ENCODE results near the gene GAL. TPM values are rescaled to one million over a fixed set of nuclear protein-coding genes. Genes with fewer than 3 reads are reported as not detected.
A peak's percentile ranks its signal among the peaks of the same experiment; 100 is the strongest.

The GAL gene
- total and polyA plus RNA-seq, 2 experiments from 2014 or later = 80.9 to 691 TPM

DNA sequence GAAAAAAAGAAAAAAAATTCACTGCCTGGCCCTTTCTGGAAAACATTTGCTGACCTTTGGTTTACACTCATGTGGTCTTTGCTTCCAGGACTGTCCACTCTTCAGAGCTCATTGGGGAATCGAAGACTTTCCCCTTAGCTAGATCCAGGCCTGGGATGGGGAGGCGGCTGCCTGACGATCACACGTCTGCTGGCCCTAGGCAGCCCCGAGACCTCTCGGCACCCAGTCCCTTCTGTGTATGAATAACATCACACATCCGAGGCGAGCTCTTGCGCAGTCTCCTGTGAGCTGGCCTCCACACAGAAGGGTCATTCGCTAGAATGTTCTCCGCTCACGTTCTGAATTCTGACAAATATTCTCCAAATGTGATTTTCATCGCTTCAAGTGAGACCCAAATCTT lies 25.7 kb upstream of the GAL start:
- Mint-ChIP-seq H3K9me3 (peaks cover 25% of the 10 kb centered on the region), H3K36me3 (ENCODE audit: low read depth) (peaks cover 11% of the 10 kb centered on the region; the same call in 2 of the 3 replicates), H3K4me1 (no peaks in the 10 kb centered on the region; the same call in 2 of the 3 replicates), H3K27me3 (ENCODE audit: insufficient read depth, low read depth, poor library complexity) (peaks cover 12% of the 10 kb centered on the region), H3K4me3 (no peak overlapping the region), H3K27ac (no peak overlapping the region)
- H3K27me3 ChIP-seq (ENCODE audit: insufficient read depth) = no peaks in the 10 kb centered on the region
- H4K20me1 ChIP-seq (replicated peaks; ENCODE audit: insufficient read depth) = no peaks in the 10 kb centered on the region
- TF ChIP-seq CTCF (conservative IDR thresholded peaks at IDR 0.05; ENCODE audit: low read depth in 2 of 2) = no peak
- no peak for TF ChIP-seq ZNF331 (CRISPR knock-in tag; IDR thresholded peaks at IDR 0.05; ENCODE audit: low read depth)
- TF ChIP-seq STAT1 (IDR thresholded peaks at IDR 0.05; ENCODE audit: unreplicated experiment) = no peak
- TF ChIP-seq REST (IDR thresholded peaks at IDR 0.05; ENCODE audit: unreplicated experiment) = no peak
- TF ChIP-seq ZNF114 (CRISPR knock-in tag; IDR thresholded peaks at IDR 0.05) = no peak
- TF ChIP-seq EZH2 (IDR thresholded peaks at IDR 0.05; ENCODE audit: low read depth, unreplicated experiment) = no peak
- TF ChIP-seq CREB1 (CRISPR knock-in tag; IDR thresholded peaks at IDR 0.05; ENCODE audit: low read depth) = no peak
- no peak for TF ChIP-seq EZH2phosphoT487 (IDR thresholded peaks at IDR 0.05; ENCODE audit: unreplicated experiment)
- TF ChIP-seq, protein P1, sequence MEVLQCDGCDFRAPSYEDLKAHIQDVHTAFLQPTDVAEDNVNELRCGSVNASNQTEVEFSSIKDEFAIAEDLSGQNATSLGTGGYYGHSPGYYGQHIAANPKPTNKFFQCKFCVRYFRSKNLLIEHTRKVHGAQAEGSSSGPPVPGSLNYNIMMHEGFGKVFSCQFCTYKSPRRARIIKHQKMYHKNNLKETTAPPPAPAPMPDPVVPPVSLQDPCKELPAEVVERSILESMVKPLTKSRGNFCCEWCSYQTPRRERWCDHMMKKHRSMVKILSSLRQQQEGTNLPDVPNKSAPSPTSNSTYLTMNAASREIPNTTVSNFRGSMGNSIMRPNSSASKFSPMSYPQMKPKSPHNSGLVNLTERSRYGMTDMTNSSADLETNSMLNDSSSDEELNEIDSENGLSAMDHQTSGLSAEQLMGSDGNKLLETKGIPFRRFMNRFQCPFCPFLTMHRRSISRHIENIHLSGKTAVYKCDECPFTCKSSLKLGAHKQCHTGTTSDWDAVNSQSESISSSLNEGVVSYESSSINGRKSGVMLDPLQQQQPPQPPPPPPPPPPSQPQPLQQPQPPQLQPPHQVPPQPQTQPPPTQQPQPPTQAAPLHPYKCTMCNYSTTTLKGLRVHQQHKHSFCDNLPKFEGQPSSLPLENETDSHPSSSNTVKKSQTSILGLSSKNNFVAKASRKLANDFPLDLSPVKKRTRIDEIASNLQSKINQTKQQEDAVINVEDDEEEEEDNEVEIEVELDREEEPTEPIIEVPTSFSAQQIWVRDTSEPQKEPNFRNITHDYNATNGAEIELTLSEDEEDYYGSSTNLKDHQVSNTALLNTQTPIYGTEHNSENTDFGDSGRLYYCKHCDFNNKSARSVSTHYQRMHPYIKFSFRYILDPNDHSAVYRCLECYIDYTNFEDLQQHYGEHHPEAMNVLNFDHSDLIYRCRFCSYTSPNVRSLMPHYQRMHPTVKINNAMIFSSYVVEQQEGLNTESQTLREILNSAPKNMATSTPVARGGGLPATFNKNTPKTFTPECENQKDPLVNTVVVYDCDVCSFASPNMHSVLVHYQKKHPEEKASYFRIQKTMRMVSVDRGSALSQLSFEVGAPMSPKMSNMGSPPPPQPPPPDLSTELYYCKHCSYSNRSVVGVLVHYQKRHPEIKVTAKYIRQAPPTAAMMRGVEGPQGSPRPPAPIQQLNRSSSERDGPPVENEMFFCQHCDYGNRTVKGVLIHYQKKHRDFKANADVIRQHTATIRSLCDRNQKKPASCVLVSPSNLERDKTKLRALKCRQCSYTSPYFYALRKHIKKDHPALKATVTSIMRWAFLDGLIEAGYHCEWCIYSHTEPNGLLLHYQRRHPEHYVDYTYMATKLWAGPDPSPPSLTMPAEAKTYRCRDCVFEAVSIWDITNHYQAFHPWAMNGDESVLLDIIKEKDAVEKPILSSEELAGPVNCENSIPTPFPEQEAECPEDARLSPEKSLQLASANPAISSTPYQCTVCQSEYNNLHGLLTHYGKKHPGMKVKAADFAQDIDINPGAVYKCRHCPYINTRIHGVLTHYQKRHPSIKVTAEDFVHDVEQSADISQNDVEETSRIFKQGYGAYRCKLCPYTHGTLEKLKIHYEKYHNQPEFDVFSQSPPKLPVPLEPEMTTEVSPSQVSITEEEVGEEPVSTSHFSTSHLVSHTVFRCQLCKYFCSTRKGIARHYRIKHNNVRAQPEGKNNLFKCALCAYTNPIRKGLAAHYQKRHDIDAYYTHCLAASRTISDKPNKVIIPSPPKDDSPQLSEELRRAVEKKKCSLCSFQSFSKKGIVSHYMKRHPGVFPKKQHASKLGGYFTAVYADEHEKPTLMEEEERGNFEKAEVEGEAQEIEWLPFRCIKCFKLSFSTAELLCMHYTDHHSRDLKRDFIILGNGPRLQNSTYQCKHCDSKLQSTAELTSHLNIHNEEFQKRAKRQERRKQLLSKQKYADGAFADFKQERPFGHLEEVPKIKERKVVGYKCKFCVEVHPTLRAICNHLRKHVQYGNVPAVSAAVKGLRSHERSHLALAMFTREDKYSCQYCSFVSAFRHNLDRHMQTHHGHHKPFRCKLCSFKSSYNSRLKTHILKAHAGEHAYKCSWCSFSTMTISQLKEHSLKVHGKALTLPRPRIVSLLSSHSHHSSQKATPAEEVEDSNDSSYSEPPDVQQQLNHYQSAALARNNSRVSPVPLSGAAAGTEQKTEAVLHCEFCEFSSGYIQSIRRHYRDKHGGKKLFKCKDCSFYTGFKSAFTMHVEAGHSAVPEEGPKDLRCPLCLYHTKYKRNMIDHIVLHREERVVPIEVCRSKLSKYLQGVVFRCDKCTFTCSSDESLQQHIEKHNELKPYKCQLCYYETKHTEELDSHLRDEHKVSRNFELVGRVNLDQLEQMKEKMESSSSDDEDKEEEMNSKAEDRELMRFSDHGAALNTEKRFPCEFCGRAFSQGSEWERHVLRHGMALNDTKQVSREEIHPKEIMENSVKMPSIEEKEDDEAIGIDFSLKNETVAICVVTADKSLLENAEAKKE (CRISPR knock-in tag; IDR thresholded peaks at IDR 0.05) = no peak
- no peak for TF ChIP-seq NANOG (IDR thresholded peaks at IDR 0.05; ENCODE audit: borderline replicate concordance)
- TF ChIP-seq POLR2AphosphoS5 (IDR thresholded peaks at IDR 0.05; ENCODE audit: low read depth) = no peak
- TF ChIP-seq ETS1 (IDR thresholded peaks at IDR 0.05) = no peak
- TF ChIP-seq JUNB (IDR thresholded peaks at IDR 0.05; ENCODE audit: unreplicated experiment) = no peak
- no peaks in the 10 kb centered on the region for H3K36me3 ChIP-seq (ENCODE audit: insufficient read depth)
- no peak for DNase-seq (ENCODE audit: low spot score)
- H3K4me1 ChIP-seq (ENCODE audit: insufficient read depth) = no peaks in the 10 kb centered on the region
- peak overlapping the region; percentile 59; the same call in 1 of the 2 replicates for H2AFZ ChIP-seq
- no peak overlapping the region for H3K4me3 ChIP-seq
- peaks cover 5% of the 10 kb centered on the region; the same call in 1 of the 2 replicates for H3F3A ChIP-seq (replicated peaks; ENCODE audit: low read depth)
- no peak for ATAC-seq
- H3K9me2 ChIP-seq (ENCODE audit: insufficient read depth) = no peaks in the 10 kb centered on the region
- no peak overlapping the region for H3K27ac ChIP-seq (ENCODE audit: low read depth)
- H3K4me2 ChIP-seq = no peak overlapping the region
- H3K79me2 ChIP-seq (replicated peaks; ENCODE audit: insufficient read depth) = no peaks in the 10 kb centered on the region

Measured in GM23338 (cell line).